C4-2B (cell line): Measurements from ENCODE around the gene ITPR2.
A peak's percentile ranks its signal among the peaks of the same experiment; 100 is the strongest.

Source experiments
- H3K27ac ChIP-seq: fragments of 450-650 bp; 2 replicates; pipeline ENCODE4 v1.5.1; 2017
- CTCF ChIP-seq: fragments of 450-650 bp; conservative IDR thresholded peaks from 2 replicates; pipeline ENCODE4 v1.5.1; 2017; ENCODE audit warnings: mild to moderate bottlenecking
- ZFX ChIP-seq: fragments of 450-650 bp; IDR thresholded peaks from 2 replicates; pipeline ENCODE4 v1.6.1; 2017

ITPR2 gene

GRCh38 chr12:26832822-26833742 lies at the start of gene ITPR2:
ITPR2 (minus strand) TSS chr12:26833194; CDS start chr12:26832781, 413 bp downstream.
- peak within 1 kb of the TSS; percentile 71 for H3K27ac ChIP-seq
- TF ChIP-seq CTCF, result peak; percentile 89
- no peak for TF ChIP-seq ZFX

GRCh38 chr12:26880625-26881024 lies 47.6 kb upstream of the ITPR2 start:
- no peak overlapping the region for H3K27ac ChIP-seq
- TF ChIP-seq ZFX (no peak), CTCF (no peak)

- TF ChIP-seq ZFX (no peak), CTCF (no peak)
- H3K27ac ChIP-seq, result no peak overlapping the region
These were observed 45.7 kb upstream of the ITPR2 start for GRCh38 chr12:26878661-26879119.

- H3K27ac ChIP-seq, result no peak overlapping the region
- no peak for TF ChIP-seq ZFX
- no peak for TF ChIP-seq CTCF
These were observed 41.7 kb upstream of the ITPR2 start for GRCh38 chr12:26874501-26875296.

- TF ChIP-seq CTCF, result no peak
- TF ChIP-seq ZFX, result no peak
- H3K27ac ChIP-seq, result no peak overlapping the region
These were observed 39.6 kb upstream of the ITPR2 start for GRCh38 chr12:26872625-26873024.

GRCh38 chr12:26871985-26872384 lies 39.0 kb upstream of the ITPR2 start:
- TF ChIP-seq ZFX, result no peak
- no peak for TF ChIP-seq CTCF
- H3K27ac ChIP-seq, result no peak overlapping the region
